ENCODE measurements around the gene EGFL7. TPM values are rescaled to one million over a fixed set of nuclear protein-coding genes. Genes with fewer than 3 reads are reported as not detected.
A peak's percentile ranks its signal among the peaks of the same experiment; 100 is the strongest.

The EGFL7 gene
- 60.2 and 76.5 TPM in 2 replicates for total RNA-seq (2014; rRNA removed; shearing (Covaris generic))

- DNase-seq (ENCODE audit: low spot score): no peak
Measured at GRCh38 chr9:136662656-136663581, at the start of gene EGFL7. Gene EGFL7, plus strand, starts transcription at chr9:136662916. Its CDS starts 5,367 bp downstream, at chr9:136668283.

GRCh38 chr9:136613824-136614371 lies 48.8 kb upstream of the EGFL7 start:
- DNase-seq (ENCODE audit: low spot score): no peak

- peak; percentile 25 for DNase-seq (ENCODE audit: low spot score)
Measured at GRCh38 chr9:136614372-136614922, 48.3 kb upstream of the EGFL7 start.

- no peak for DNase-seq (ENCODE audit: low spot score)
Measured at GRCh38 chr9:136614967-136615623, 47.6 kb upstream of the EGFL7 start.

DNA sequence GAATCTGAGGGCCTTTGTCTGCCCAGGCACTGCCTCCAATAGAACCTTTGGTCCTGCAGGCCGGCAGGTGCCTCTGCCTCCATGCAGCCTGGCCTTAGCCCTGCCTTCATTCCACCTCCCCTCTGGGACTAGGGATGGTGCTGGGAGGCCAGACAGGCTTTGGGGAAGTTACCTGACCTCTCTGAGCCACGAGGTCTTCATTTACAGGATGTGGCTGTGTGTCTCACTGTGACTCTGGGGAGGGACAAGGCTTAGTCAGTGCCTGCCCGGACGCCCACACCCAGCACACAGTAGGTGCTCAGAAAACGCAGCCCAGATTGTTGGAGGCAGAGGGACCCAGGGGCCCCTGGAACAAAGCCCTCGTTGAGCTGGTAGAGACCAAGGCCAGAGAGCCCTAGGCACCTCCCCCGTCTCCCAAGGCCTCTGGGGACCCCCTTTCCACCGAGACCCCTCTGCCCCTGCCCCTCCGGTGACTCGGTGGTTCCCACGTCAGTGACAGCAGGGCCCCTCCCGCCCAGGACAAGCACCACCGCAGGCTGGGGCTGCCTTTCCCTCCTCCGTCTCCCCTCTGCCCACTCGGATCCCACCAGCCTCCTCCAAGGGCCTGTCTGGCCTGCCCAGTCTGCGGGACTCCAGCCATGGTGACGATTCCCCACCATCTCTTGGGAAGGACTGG lies 46.9 kb upstream of the EGFL7 start:
- no peak for DNase-seq (ENCODE audit: low spot score)

- no peak for DNase-seq (ENCODE audit: low spot score)
Measured at GRCh38 chr9:136616307-136616635, 46.4 kb upstream of the EGFL7 start.

DNA sequence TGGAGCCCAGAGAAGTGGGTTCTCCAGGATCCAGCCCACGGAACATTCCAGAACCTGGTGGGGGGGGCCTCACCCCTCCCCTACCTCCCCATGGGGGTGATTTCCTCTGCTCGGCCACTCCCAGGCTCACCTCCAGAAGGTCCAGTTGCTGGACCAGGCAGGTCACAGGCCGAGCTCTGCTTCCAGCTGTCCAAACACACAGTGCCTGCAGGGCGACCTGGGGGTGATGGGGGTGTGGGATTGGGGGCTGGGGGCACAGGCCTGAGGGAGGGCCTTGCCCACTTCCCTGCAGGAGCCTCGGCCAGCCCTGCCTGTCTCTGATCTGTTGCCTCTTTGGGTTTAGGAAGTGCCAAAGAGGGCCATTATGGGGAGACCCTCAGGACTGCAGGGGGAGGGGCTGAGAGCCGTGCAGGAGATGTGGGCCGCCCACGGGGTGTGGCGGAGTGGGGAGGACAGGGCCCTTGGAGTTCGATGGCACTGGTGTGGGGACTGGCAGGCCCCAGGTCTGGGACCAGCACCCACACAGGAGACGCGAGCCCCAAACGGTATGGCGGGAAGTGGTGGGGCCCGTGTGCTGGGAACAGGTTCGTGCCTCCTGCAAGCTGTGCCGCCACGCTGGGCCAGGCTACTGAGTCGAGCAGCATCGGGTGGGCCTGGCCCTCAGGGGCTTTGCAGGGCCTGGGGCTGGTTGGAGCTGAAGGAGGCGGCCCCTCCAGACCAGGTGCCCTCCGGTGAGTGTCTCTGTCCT lies 45.6 kb upstream of the EGFL7 start:
- no peak for DNase-seq (ENCODE audit: low spot score)

- DNase-seq (ENCODE audit: low spot score): no peak
Measured at GRCh38 chr9:136617746-136618579, 44.8 kb upstream of the EGFL7 start.

DNA sequence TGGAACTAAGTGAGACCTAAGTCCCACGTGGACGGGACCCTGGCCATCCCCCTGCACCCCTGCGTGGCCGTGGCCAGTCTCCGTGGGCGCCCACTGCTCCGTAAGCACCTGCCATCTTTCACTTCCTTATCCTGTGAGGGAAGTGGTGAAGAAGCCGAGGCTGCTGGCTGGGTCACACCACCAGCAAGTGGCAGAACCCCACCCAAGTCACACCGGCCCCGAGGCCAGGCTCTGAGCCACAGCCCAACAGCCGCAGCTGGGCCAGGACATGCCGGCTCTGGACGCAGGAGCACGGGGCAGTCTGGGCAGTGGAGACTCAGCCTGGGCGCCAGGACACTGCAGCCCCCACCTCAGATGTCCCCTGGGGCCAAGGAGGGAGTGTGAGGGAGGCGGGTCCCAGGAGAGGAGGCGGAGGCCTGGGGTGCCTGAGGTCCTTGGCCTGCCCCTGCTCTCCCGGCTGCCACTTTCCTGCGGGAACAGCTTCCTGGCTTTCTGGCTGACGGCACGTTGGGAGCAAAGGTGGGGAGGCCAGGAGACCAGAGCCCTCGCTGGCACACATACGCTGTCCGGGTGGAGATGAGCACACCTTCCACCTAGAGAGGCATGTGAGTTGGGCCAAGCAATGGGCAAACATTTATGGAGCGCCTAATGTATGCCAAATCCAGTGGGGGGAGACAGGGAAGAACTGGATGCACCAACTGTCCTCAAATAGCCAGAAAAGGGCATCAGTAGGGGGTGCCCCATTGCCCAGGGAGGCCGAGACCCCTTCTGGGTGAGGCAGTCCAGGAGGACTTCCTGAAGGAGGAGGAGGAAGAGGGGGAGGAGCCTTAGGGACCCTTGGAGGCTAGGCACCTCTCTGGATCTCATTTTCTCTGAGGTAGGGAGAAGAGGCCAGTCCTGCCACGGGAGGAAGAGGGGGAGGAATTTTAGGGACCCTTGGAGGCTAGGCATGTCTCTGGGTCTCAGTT lies 43.9 kb upstream of the EGFL7 start:
- DNase-seq (ENCODE audit: low spot score): no peak

DNA sequence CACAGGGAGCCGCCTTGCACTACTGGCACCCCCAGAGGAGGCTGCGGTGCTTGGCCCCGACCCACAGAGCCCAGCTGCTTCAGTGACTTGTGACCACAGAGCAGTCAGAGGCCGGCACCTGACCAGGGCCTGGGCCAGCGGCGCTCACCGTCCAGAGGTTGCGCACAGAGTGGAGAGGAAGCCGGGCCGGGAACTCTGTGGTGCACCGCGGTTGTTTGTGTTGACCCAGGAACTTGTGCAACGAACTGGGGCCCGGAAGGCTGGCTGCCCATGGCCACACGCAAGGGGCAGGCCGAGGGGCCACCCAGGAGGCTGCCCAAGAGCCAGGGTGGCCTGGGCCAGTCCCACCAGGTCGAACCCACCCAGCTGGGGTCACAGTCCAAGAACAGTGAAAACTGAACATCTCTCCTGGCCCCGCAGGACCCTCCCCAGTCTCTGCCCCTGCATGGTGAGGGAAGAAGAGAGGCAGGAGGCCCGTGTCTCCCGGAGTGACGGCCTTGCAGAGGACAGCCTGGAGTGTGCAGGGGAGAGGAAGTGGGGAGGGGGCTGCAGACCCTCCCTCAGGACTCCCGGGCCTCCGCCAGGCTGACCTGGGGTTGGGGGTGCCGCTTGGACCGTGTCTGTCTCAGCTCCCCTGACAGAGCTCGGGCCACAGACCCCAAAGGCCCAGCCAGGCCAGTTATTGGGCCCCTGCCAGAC lies 42.8 kb upstream of the EGFL7 start:
- DNase-seq (ENCODE audit: low spot score): peak; percentile 61

- no peak for DNase-seq (ENCODE audit: low spot score)
Measured at GRCh38 chr9:136620441-136621018, 42.2 kb upstream of the EGFL7 start.

DNA sequence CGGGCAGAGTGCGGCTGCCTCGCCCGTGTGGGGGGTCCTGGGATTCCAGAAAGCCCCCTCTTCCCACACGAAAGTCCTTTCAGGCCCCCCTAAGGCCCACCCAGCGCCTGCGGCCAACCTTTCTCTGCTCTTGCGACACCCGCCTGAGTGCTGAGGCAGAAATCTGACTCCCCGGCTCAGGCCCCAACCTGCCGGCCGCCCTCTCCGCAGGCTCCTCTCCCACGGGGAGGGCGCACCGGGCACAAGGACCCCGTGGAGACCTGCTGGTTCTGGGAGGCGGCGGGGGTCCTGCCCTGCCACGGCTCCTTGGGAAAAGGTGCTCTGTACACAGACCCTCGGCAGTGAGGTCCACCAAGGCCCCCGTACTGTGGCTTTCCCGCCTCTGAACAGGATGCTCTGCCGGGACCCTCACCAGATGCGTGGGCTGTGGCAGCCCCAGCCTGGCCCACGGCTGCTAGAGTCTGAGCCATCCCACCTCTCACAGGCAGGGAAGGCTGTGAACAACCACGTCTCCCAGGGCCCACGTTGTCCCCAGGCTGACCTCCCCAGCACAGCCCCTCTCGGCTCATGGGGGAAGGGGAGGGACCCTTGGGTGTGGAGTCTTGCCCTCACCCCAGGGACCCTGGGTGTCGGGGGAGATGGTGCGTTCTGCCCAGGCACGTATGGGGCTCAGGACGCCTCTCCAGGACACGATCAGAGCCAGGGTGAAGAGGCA lies 41.5 kb upstream of the EGFL7 start:
- DNase-seq (ENCODE audit: low spot score): no peak

DNA sequence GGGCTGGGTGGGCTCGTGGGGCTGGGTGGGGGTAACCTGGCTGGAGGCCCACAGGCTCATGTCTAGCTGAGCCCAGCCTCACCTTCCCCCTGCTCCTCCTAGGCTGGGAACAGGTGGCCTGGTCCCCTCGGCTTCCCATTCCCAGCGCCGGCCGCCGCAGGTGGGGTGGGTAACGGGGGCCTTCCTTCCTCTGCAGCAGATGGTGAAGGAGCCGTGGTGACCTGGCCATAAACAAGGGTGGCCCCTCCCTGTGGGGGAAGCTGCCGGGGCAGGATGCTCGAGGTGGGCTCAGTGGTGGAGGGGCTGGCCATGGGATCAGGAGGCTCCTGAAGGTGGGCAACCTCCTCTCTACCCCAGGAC lies 41.0 kb upstream of the EGFL7 start:
- DNase-seq (ENCODE audit: low spot score): no peak

GRCh38 chr9:136622538-136622948 lies 40.2 kb upstream of the EGFL7 start:
- DNase-seq (ENCODE audit: low spot score): no peak

GRCh38 chr9:136623016-136623841 lies 39.5 kb upstream of the EGFL7 start:
- no peak for DNase-seq (ENCODE audit: low spot score)

GRCh38 chr9:136623842-136624183 lies 38.9 kb upstream of the EGFL7 start:
- DNase-seq (ENCODE audit: low spot score): no peak

Measured in H4 (cell line).